Activated naive CD8-positive, alpha-beta T cell (primary cell): ENCODE results near the gene NCDN.
A peak's percentile ranks its signal among the peaks of the same experiment; 100 is the strongest.

ENCODE experiments used
- H3K27ac Mint-ChIP-seq: one replicate; pipeline ENCODE4 v1.8.0; 2021; ENCODE audit warnings: mixed read lengths
- H3K27me3 Mint-ChIP-seq: one replicate; pipeline ENCODE4 v1.8.0; 2021; ENCODE audit warnings: mixed read lengths
- H3K36me3 Mint-ChIP-seq: one replicate; pipeline ENCODE4 v1.8.0; 2021; ENCODE audit warnings: mixed read lengths
- H3K4me1 Mint-ChIP-seq: one replicate; pipeline ENCODE4 v1.8.0; 2021; ENCODE audit warnings: low read depth, mixed read lengths
- H3K4me3 Mint-ChIP-seq: one replicate; pipeline ENCODE4 v1.8.0; 2021; ENCODE audit warnings: mild to moderate bottlenecking, mixed read lengths
- H3K9me3 Mint-ChIP-seq: one replicate; pipeline ENCODE4 v1.8.0; 2021; ENCODE audit warnings: low read depth, mixed read lengths

Gene NCDN, protein sequence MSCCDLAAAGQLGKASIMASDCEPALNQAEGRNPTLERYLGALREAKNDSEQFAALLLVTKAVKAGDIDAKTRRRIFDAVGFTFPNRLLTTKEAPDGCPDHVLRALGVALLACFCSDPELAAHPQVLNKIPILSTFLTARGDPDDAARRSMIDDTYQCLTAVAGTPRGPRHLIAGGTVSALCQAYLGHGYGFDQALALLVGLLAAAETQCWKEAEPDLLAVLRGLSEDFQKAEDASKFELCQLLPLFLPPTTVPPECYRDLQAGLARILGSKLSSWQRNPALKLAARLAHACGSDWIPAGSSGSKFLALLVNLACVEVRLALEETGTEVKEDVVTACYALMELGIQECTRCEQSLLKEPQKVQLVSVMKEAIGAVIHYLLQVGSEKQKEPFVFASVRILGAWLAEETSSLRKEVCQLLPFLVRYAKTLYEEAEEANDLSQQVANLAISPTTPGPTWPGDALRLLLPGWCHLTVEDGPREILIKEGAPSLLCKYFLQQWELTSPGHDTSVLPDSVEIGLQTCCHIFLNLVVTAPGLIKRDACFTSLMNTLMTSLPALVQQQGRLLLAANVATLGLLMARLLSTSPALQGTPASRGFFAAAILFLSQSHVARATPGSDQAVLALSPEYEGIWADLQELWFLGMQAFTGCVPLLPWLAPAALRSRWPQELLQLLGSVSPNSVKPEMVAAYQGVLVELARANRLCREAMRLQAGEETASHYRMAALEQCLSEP

DNA sequence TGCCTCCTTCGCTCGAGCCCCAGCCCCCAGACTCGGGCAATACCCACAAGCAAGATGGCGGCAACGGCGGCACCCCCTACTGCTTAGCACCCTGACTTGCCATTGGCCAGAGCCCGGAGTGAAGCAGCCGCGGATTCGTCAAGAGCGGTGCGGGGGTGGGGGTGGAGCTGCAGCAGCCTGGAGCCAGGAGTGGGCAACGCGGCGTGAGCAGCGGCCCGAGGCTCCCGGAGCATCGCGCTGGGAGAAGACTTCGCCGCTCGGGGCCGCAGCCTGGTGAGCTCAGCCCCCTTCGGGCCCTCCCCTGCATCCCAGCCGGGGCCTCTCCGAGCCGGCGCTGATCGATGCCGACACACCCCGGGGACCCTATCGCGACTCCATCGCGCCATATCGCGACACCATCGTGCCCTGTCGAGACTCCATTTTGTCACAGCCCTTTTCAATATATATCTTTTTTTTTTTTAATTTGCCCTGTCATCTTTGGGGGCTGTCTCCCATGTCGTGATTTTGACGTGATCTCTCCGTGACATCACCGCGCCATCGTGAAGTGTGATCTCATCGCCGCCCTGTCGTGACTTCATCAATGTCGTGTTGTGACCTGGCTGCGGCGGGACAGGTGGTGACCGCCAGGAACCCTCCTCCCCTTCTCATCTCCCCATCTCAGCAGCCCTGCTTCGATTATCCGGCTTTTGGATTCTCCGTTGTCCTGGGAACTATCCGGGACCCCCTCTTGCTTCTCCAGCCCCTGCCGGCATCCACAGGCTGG lies at the start of gene NCDN:
NCDN (plus strand) TSS at position 189 of the 763 bp plus-strand sequence; CDS start at position 581, 392 bp downstream.
- Mint-ChIP-seq H3K27me3 (no peaks in the 10 kb centered on the region), H3K4me1 (peaks cover 52% of the 10 kb centered on the region), H3K9me3 (no peaks in the 10 kb centered on the region), H3K27ac (peak within 1 kb of the TSS; percentile 93), H3K36me3 (no peaks in the 10 kb centered on the region), H3K4me3 (peak within 1 kb of the TSS; percentile 95)

DNA sequence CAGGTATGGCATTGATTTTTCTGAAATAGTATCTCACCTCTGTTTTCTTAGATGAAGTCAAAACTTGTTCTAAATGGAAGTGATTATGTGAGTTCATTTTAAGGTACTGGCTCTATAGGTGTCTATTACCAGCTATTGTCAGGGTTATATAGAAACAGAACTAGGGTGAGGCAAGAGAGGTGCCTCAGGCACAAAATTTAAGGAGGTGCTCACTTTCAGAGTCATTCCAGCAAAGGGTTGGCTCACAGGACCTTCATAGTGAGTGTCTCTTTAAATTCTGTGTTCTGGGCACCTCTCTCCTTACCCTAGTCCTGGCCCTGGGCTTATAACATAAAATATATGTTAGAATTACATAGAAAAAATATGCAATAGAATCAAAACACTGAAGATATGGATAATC lies 49.7 kb upstream of the NCDN start:
- no peaks in the 10 kb centered on the region for H3K27me3 Mint-ChIP-seq
- no peaks in the 10 kb centered on the region for H3K9me3 Mint-ChIP-seq
- H3K36me3 Mint-ChIP-seq = peaks cover 6% of the 10 kb centered on the region
- H3K4me3 Mint-ChIP-seq = peak overlapping the region; percentile 4
- peak overlapping the region; percentile 58 for H3K27ac Mint-ChIP-seq
- H3K4me1 Mint-ChIP-seq = peaks cover 57% of the 10 kb centered on the region

DNA sequence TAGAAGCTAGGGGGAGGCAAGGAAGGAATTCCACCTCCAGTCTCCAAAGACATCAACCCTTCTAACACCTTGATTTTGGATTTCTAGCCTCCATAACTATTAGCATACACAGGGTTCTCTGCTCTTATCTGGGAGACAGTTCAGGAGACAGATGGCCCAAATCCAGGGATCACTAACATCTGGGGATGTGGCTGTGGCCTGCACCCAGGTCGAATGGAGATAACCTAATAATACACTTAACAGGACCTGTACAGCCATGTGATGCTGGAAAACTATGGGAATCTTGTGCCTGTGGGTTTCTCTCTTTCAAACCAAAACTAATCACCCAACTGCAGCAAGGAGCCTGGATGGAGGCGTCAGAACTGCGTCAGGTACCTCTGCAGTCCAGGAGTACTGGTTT lies 48.0 kb upstream of the NCDN start:
- H3K4me3 Mint-ChIP-seq = no peak overlapping the region

GRCh38 chr1:35511305-35511704 lies 46.3 kb upstream of the NCDN start:
- H3K27me3 Mint-ChIP-seq = no peaks in the 10 kb centered on the region
- no peak overlapping the region for H3K27ac Mint-ChIP-seq
- peaks cover 8% of the 10 kb centered on the region for H3K9me3 Mint-ChIP-seq
- peaks cover 44% of the 10 kb centered on the region for H3K4me1 Mint-ChIP-seq
- H3K4me3 Mint-ChIP-seq = no peak overlapping the region
- peaks cover 13% of the 10 kb centered on the region for H3K36me3 Mint-ChIP-seq

More for the DNA sequence above, 48.0 kb upstream of the NCDN start:
- H3K9me3 Mint-ChIP-seq = no peaks in the 10 kb centered on the region
- H3K36me3 Mint-ChIP-seq = peaks cover 2% of the 10 kb centered on the region
- H3K27me3 Mint-ChIP-seq = no peaks in the 10 kb centered on the region
- H3K27ac Mint-ChIP-seq = no peak overlapping the region
- H3K4me1 Mint-ChIP-seq = peaks cover 54% of the 10 kb centered on the region

- no peak overlapping the region for H3K4me3 Mint-ChIP-seq
- peaks cover 29% of the 10 kb centered on the region for H3K4me1 Mint-ChIP-seq
- H3K27me3 Mint-ChIP-seq = no peaks in the 10 kb centered on the region
- peaks cover 28% of the 10 kb centered on the region for H3K36me3 Mint-ChIP-seq
- H3K27ac Mint-ChIP-seq = no peak overlapping the region
- peaks cover 23% of the 10 kb centered on the region for H3K9me3 Mint-ChIP-seq
These were observed 39.4 kb upstream of the NCDN start for GRCh38 chr1:35518183-35518582.

GRCh38 chr1:35519432-35519831 lies 38.2 kb upstream of the NCDN start:
- Mint-ChIP-seq H3K27ac (peak overlapping the region; percentile 5), H3K9me3 (peaks cover 23% of the 10 kb centered on the region), H3K4me1 (peaks cover 30% of the 10 kb centered on the region), H3K27me3 (no peaks in the 10 kb centered on the region), H3K4me3 (no peak overlapping the region), H3K36me3 (peaks cover 34% of the 10 kb centered on the region)

GRCh38 chr1:35524106-35524505 lies 33.5 kb upstream of the NCDN start:
- H3K36me3 Mint-ChIP-seq = peaks cover 28% of the 10 kb centered on the region
- no peaks in the 10 kb centered on the region for H3K27me3 Mint-ChIP-seq
- H3K9me3 Mint-ChIP-seq = peaks cover 6% of the 10 kb centered on the region
- no peak overlapping the region for H3K4me3 Mint-ChIP-seq
- H3K27ac Mint-ChIP-seq = no peak overlapping the region
- H3K4me1 Mint-ChIP-seq = peaks cover 13% of the 10 kb centered on the region

DNA sequence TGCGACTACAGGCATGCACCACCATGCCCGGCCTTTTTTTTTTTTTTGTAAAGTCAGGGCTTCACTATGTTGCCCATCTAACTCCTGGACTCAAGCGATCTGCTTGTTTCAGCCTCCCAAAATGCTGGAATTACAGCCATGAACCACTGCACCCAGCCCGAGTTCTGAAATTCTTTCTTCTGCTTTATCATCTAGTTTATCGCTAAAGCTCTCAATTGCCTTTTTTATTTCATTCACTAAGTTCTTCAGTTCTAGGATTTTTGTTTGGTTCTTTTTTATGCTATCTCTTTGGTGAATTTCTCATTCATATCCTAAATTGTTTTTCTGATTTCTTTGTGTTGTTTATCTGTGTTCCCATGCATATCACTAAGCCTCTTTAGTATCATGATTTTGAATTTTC lies 27.4 kb upstream of the NCDN start:
- Mint-ChIP-seq H3K4me1 (peaks cover 12% of the 10 kb centered on the region), H3K4me3 (no peak overlapping the region), H3K36me3 (peaks cover 31% of the 10 kb centered on the region), H3K27ac (no peak overlapping the region), H3K9me3 (peaks cover 8% of the 10 kb centered on the region), H3K27me3 (no peaks in the 10 kb centered on the region)

DNA sequence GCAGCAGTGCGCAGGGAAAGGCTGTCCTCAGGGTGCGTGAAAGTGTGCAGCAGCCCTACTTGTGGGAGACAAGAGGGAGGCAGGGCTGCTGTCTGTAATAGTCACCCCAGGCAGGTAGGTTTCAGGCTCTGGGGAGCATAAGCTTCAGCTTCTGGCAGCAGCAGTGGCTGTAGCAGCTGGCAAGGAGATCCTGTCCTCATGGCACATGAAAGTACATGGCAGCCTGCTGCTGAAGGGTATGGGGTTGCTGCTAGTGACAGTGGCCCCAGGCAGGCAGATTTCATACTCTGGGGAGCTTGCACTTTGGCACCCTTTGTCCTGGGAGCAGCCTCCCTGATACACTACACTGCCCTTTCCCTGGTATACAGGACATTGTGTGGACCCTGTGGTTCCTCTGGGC lies 26.7 kb upstream of the NCDN start:
- H3K27ac Mint-ChIP-seq = no peak overlapping the region
- no peaks in the 10 kb centered on the region for H3K27me3 Mint-ChIP-seq
- H3K9me3 Mint-ChIP-seq = peaks cover 3% of the 10 kb centered on the region
- peaks cover 20% of the 10 kb centered on the region for H3K4me1 Mint-ChIP-seq
- H3K4me3 Mint-ChIP-seq = no peak overlapping the region
- peaks cover 29% of the 10 kb centered on the region for H3K36me3 Mint-ChIP-seq

DNA sequence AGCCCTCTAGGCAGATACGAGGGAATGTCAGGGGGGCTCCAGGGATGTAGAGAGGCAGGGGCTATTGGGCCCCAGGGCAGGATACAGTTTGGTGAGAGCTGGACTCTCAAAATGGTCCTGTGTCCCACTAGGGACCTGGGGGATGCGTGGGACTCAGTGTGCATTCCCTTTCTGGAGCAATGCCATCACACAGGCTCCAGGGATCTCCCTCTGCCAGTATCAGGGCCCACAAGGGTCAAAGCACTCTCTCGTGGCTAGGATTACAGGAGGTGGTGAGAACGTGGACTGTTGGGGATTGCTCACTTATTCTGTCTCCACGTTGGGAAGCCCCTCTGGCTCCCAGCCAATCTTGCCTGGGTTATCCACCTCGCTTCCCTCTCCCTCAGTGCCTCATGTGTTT lies 26.2 kb upstream of the NCDN start:
- no peak overlapping the region for H3K27ac Mint-ChIP-seq
- H3K27me3 Mint-ChIP-seq = no peaks in the 10 kb centered on the region
- H3K4me1 Mint-ChIP-seq = peaks cover 24% of the 10 kb centered on the region
- no peak overlapping the region for H3K4me3 Mint-ChIP-seq
- peaks cover 3% of the 10 kb centered on the region for H3K9me3 Mint-ChIP-seq
- H3K36me3 Mint-ChIP-seq = peaks cover 30% of the 10 kb centered on the region

DNA sequence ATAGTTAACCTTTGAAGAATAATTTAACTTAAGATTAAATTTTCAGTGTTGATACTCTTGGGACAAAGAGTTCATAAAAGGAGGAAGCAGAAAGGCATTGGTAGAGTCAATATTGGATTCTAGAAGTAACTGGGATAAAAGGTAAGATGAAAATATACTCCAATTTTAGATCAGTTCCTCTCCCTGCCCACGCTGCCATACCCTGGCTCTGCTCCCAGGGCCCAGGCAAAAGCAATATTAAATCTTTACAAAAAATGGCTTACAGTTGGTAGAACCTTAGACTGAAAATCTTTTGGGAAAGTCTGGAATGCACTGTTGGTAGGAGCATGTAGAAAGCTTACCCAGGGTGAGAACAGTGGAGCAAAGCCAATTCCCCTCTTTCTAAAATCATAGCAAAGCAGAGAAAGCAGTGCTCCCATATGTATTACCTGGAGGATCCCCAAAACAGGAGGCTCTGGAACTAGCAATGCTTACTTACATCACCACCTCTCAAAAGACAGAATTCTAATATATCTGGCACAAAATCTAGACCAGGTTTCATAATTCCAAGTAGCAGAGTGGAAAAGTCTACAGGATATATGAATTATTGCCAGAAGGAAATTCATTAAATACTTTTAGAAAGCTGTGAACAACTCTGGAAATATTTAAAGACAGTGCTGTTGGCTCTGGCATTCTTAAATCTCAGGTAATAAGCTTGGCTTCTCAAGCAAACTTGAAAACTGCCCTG lies 24.9 kb upstream of the NCDN start:
- peaks cover 25% of the 10 kb centered on the region for H3K36me3 Mint-ChIP-seq
- no peak overlapping the region for H3K4me3 Mint-ChIP-seq
- peaks cover 37% of the 10 kb centered on the region for H3K4me1 Mint-ChIP-seq
- H3K27me3 Mint-ChIP-seq = no peaks in the 10 kb centered on the region
- H3K9me3 Mint-ChIP-seq = peaks cover 3% of the 10 kb centered on the region
- no peak overlapping the region for H3K27ac Mint-ChIP-seq

- no peak overlapping the region for H3K4me3 Mint-ChIP-seq
- H3K27me3 Mint-ChIP-seq = no peaks in the 10 kb centered on the region
- no peak overlapping the region for H3K27ac Mint-ChIP-seq
- H3K9me3 Mint-ChIP-seq = peaks cover 3% of the 10 kb centered on the region
- H3K4me1 Mint-ChIP-seq = peaks cover 45% of the 10 kb centered on the region
- peaks cover 20% of the 10 kb centered on the region for H3K36me3 Mint-ChIP-seq
These were observed 24.0 kb upstream of the NCDN start for GRCh38 chr1:35533586-35533985.

- peaks cover 61% of the 10 kb centered on the region for H3K4me1 Mint-ChIP-seq
These were observed 22.4 kb upstream of the NCDN start for GRCh38 chr1:35535243-35535642.

GRCh38 chr1:35536556-35537162 lies 20.9 kb upstream of the NCDN start:
- H3K36me3 Mint-ChIP-seq = peaks cover 4% of the 10 kb centered on the region
- H3K4me1 Mint-ChIP-seq = peaks cover 71% of the 10 kb centered on the region
- no peaks in the 10 kb centered on the region for H3K9me3 Mint-ChIP-seq
- peak overlapping the region; percentile 76 for H3K27ac Mint-ChIP-seq
- no peaks in the 10 kb centered on the region for H3K27me3 Mint-ChIP-seq
- H3K4me3 Mint-ChIP-seq = peak overlapping the region; percentile 42

More at GRCh38 chr1:35535243-35535642, 22.4 kb upstream of the NCDN start:
- H3K27me3 Mint-ChIP-seq = no peaks in the 10 kb centered on the region
- H3K4me3 Mint-ChIP-seq = no peak overlapping the region
- H3K9me3 Mint-ChIP-seq = peaks cover 2% of the 10 kb centered on the region
- H3K27ac Mint-ChIP-seq = peak overlapping the region; percentile 41
- peaks cover 11% of the 10 kb centered on the region for H3K36me3 Mint-ChIP-seq
